T-helper 2 cell treated with Interferon-gamma antibody and Interleukin-4, amounts not matched to agents 5 μg/mL and 100 μg/mL, for 36 hours (primary cell): ENCODE results near the gene STEAP1B.

ENCODE experiments used
- DNase-seq: peaks from one replicate; pipeline ENCODE4 v3.0.0; 2021; ENCODE audit warnings: low spot score
- H3K27ac Mint-ChIP-seq: one replicate; pipeline ENCODE4 v1.8.0; 2021; ENCODE audit warnings: mild to moderate bottlenecking, mixed read lengths
- H3K27me3 Mint-ChIP-seq: one replicate; pipeline ENCODE4 v1.8.0; 2021; ENCODE audit warnings: low read depth, mixed read lengths
- H3K36me3 Mint-ChIP-seq: one replicate; pipeline ENCODE4 v1.8.0; 2021; ENCODE audit warnings: low read depth, mixed read lengths
- H3K4me1 Mint-ChIP-seq: one replicate; pipeline ENCODE4 v1.8.0; 2021; ENCODE audit warnings: low read depth, mixed read lengths
- H3K4me3 Mint-ChIP-seq: one replicate; pipeline ENCODE4 v1.8.0; 2022; ENCODE audit warnings: mild to moderate bottlenecking, moderate library complexity, mixed read lengths
- H3K9me3 Mint-ChIP-seq: one replicate; pipeline ENCODE4 v1.8.0; 2021; ENCODE audit warnings: mixed read lengths

The STEAP1B gene

DNA sequence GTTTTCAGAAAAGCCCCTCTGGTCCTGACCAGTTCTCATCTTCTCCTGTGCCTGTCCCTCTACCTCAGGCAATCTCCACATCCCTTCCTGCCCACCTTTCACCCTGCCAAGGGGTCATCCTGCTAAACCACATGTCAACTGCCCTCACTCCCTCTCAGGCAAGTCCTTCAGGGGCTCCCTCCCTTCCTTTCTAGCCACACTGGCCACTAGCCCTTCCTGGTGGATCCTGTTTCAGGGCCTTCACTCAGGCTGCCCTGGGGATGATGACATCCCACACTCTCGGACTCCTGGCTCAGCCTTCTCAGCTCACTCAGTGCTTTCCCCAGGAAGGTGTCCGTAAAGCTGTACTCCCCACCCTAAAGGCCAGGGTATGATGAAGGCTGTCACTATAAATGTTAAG is 13.4 kb downstream of the STEAP1B start:
- no peak for DNase-seq
- no peak overlapping the region for H3K27ac Mint-ChIP-seq
- H3K27me3 Mint-ChIP-seq, result peaks cover 14% of the 10 kb centered on the region
- H3K36me3 Mint-ChIP-seq, result no peaks in the 10 kb centered on the region
- no peak overlapping the region for H3K4me3 Mint-ChIP-seq
- no peaks in the 10 kb centered on the region for H3K9me3 Mint-ChIP-seq
- peaks cover 27% of the 10 kb centered on the region for H3K4me1 Mint-ChIP-seq

DNA sequence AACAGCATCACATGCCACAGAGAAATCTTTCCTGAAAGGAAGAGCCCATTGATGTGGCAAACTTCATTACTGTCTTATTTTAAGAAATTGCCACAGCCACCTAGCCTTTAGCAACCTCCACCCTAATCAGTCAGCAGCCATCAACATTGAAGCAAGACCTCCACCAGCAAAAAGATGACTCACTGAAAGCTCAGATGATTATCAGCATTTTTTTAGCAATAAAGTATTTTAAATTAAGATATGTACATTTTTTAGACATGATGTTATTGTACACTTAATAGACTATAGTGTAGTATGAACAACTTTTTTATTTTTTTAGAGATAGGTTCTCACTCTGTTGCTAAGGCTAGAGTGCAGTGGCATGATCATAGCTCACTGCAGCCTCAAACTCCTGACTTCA is 14.8 kb downstream of the STEAP1B start:
- DNase-seq, result no peak
- Mint-ChIP-seq H3K36me3 (no peaks in the 10 kb centered on the region), H3K27me3 (peaks cover 12% of the 10 kb centered on the region), H3K27ac (no peak overlapping the region), H3K4me1 (peaks cover 31% of the 10 kb centered on the region), H3K4me3 (no peak overlapping the region), H3K9me3 (no peaks in the 10 kb centered on the region)

DNA sequence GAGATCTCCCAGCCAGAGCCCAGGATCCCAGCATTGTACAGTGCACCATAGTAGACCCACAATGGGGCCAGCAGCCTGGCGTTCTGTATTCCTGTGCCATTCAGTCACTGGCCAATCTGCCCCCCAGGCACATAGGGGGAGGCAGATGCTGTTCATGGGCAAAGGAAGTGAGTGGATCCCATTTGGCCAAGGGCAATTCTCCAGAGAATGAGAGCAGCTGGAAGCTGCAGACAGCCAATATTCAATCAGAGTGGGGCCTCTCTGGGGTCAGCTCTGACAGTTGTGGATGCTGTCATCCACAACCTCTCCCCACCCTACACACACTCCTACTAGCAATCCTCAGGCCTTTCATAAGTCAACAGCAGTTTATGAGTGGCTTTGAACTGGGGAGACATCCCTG is 17.5 kb downstream of the STEAP1B start:
- Mint-ChIP-seq H3K27ac (no peak overlapping the region), H3K4me1 (peaks cover 25% of the 10 kb centered on the region), H3K27me3 (peaks cover 9% of the 10 kb centered on the region), H3K36me3 (no peaks in the 10 kb centered on the region), H3K4me3 (no peak overlapping the region), H3K9me3 (no peaks in the 10 kb centered on the region)
- no peak for DNase-seq

DNA sequence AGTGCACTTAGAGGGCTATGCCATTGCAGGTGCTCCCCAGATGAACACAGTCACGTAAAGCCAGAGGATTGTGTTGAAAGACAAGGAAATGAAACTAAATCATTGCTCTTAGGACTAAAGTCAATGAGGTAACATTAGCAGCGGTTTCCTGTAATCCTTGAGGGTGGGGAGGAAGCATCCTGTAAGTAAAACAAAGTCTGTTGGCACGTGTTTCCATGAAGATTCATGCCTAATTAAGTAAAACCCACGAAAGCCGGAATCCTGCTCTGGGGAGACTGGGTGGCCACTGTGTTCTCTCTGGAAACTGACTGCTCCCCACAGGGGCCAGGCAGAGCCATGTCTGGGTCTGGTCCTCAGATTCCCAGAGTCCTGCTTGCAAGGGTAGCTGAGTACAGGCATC is 18.3 kb downstream of the STEAP1B start:
- H3K27me3 Mint-ChIP-seq, result peaks cover 9% of the 10 kb centered on the region
- no peak for DNase-seq
- H3K4me1 Mint-ChIP-seq, result peaks cover 21% of the 10 kb centered on the region
- no peak overlapping the region for H3K4me3 Mint-ChIP-seq
- no peak overlapping the region for H3K27ac Mint-ChIP-seq
- no peaks in the 10 kb centered on the region for H3K9me3 Mint-ChIP-seq
- no peaks in the 10 kb centered on the region for H3K36me3 Mint-ChIP-seq

GRCh38 chr7:22480523-22481075 is 19.4 kb downstream of the STEAP1B start:
- Mint-ChIP-seq H3K4me3 (no peak overlapping the region), H3K27ac (no peak overlapping the region), H3K27me3 (peaks cover 9% of the 10 kb centered on the region), H3K4me1 (peaks cover 21% of the 10 kb centered on the region), H3K9me3 (no peaks in the 10 kb centered on the region), H3K36me3 (no peaks in the 10 kb centered on the region)
- no peak for DNase-seq

DNA sequence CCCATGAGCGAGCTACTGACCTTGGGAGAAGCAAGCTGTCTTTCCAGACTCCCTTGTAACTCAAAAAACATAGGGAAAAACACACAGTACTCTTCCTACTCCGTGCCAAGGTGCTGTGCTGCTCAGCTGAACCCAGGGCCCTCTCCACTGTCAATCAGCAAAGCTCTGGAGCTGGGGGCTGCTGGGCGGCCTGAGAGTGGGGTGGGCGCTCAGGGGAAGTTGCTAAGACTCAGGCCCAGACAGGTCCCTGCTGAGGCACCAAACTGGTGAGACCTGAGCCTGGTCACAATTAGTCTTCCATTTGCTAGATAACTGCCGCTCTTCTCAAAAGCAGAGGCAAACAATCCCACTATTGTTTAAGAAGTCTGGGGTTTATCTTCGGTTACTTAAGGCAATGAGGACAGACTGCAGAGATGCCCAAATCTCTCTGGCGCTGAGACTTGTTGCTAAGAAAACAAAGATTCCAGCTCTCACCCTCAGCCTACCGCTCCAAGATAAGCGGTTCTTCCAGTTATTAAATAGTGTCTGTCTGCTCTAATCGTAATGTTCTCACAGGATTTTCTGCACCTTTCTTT is 22.0 kb downstream of the STEAP1B start:
- DNase-seq, result no peak
- no peaks in the 10 kb centered on the region for H3K36me3 Mint-ChIP-seq
- H3K4me1 Mint-ChIP-seq, result peaks cover 8% of the 10 kb centered on the region
- no peak overlapping the region for H3K27ac Mint-ChIP-seq
- peaks cover 12% of the 10 kb centered on the region for H3K27me3 Mint-ChIP-seq
- no peaks in the 10 kb centered on the region for H3K9me3 Mint-ChIP-seq
- H3K4me3 Mint-ChIP-seq, result no peak overlapping the region

DNA sequence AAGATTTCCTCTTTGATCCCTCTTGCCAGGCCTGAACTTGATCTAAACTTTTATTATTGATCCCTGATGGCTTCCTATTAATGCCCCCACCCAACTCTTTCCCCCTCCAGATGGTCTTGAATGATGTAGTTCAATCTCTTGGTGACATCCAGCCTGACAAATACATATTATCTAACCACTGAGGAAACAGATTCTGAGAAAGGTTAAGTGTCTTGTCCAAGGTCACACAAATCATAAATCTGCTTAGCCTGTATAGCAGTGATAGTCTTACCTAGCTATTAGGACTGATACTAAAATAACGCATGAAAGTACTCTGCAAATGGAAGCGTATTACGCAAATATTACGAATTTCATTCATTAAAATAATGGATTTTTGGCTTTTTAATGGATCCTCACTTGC is 22.7 kb downstream of the STEAP1B start:
- no peak for DNase-seq
- Mint-ChIP-seq H3K27me3 (peaks cover 15% of the 10 kb centered on the region), H3K36me3 (no peaks in the 10 kb centered on the region), H3K4me1 (peaks cover 8% of the 10 kb centered on the region), H3K4me3 (no peak overlapping the region), H3K27ac (no peak overlapping the region), H3K9me3 (no peaks in the 10 kb centered on the region)

DNA sequence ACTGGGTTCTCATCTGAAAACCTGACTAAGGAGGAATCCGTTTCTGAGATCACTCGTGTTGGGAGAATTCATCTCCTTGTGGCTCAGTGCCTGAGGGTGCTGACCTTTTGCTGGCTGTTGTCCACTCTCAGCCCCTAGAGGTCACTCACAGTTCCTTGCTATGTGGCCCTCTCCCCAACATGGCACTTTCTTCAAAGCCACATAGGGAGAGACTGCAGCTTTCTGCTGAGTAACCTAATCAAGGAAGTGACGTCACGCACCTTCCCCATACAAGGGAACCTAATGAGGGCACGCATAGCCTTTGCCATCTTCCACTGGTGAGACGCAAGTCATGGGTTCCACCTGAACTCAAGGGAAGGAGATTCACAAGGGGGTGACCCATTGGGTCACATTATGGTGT is 23.2 kb downstream of the STEAP1B start:
- H3K27ac Mint-ChIP-seq, result no peak overlapping the region
- no peaks in the 10 kb centered on the region for H3K9me3 Mint-ChIP-seq
- peaks cover 15% of the 10 kb centered on the region for H3K27me3 Mint-ChIP-seq
- DNase-seq, result no peak
- peaks cover 6% of the 10 kb centered on the region for H3K4me1 Mint-ChIP-seq
- no peak overlapping the region for H3K4me3 Mint-ChIP-seq
- no peaks in the 10 kb centered on the region for H3K36me3 Mint-ChIP-seq

GRCh38 chr7:22474645-22475044 is 25.3 kb downstream of the STEAP1B start:
- no peaks in the 10 kb centered on the region for H3K9me3 Mint-ChIP-seq
- H3K36me3 Mint-ChIP-seq, result no peaks in the 10 kb centered on the region
- H3K4me1 Mint-ChIP-seq, result no peaks in the 10 kb centered on the region
- H3K4me3 Mint-ChIP-seq, result no peak overlapping the region
- H3K27me3 Mint-ChIP-seq, result peaks cover 7% of the 10 kb centered on the region
- DNase-seq, result no peak
- H3K27ac Mint-ChIP-seq, result no peak overlapping the region

- Mint-ChIP-seq H3K9me3 (no peaks in the 10 kb centered on the region), H3K27ac (no peak overlapping the region), H3K4me3 (no peak overlapping the region)
These were observed 29.0 kb downstream of the STEAP1B start for GRCh38 chr7:22470981-22471380.

GRCh38 chr7:22469371-22470143 is 30.4 kb downstream of the STEAP1B start:
- Mint-ChIP-seq H3K9me3 (no peaks in the 10 kb centered on the region), H3K4me1 (no peaks in the 10 kb centered on the region), H3K27ac (no peak overlapping the region), H3K36me3 (no peaks in the 10 kb centered on the region), H3K4me3 (no peak overlapping the region), H3K27me3 (peaks cover 16% of the 10 kb centered on the region)
- no peak for DNase-seq

More at GRCh38 chr7:22470981-22471380, 29.0 kb downstream of the STEAP1B start:
- H3K36me3 Mint-ChIP-seq, result no peaks in the 10 kb centered on the region
- peaks cover 17% of the 10 kb centered on the region for H3K27me3 Mint-ChIP-seq
- H3K4me1 Mint-ChIP-seq, result no peaks in the 10 kb centered on the region
- DNase-seq, result no peak

- DNase-seq, result no peak
- H3K36me3 Mint-ChIP-seq, result no peaks in the 10 kb centered on the region
- H3K27me3 Mint-ChIP-seq, result peaks cover 16% of the 10 kb centered on the region
- H3K27ac Mint-ChIP-seq, result no peak overlapping the region
- no peaks in the 10 kb centered on the region for H3K9me3 Mint-ChIP-seq
- H3K4me3 Mint-ChIP-seq, result no peak overlapping the region
- no peaks in the 10 kb centered on the region for H3K4me1 Mint-ChIP-seq
These were observed 31.4 kb downstream of the STEAP1B start for GRCh38 chr7:22468609-22469008.

DNA sequence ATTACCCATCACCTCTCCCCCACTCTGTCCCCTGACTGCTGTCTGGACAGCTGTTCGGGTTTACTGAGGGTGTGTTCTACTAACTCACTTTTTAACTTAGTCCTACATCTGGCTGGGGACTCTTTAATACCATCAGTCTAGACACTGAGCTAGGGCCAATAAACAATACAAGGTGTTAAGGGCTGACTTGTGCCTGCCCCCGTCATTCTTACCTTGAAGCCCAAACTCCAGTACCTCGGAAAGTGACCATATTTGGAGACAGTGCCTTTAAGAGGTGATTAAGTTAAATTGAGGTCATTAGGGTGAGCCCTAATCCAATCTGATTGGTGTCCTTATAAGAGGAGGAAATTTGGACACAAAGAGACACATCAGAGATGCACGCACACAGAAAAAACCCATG is 35.7 kb downstream of the STEAP1B start:
- Mint-ChIP-seq H3K4me3 (no peak overlapping the region), H3K36me3 (no peaks in the 10 kb centered on the region), H3K27ac (no peak overlapping the region), H3K9me3 (no peaks in the 10 kb centered on the region), H3K27me3 (peaks cover 12% of the 10 kb centered on the region), H3K4me1 (no peaks in the 10 kb centered on the region)
- no peak for DNase-seq

DNA sequence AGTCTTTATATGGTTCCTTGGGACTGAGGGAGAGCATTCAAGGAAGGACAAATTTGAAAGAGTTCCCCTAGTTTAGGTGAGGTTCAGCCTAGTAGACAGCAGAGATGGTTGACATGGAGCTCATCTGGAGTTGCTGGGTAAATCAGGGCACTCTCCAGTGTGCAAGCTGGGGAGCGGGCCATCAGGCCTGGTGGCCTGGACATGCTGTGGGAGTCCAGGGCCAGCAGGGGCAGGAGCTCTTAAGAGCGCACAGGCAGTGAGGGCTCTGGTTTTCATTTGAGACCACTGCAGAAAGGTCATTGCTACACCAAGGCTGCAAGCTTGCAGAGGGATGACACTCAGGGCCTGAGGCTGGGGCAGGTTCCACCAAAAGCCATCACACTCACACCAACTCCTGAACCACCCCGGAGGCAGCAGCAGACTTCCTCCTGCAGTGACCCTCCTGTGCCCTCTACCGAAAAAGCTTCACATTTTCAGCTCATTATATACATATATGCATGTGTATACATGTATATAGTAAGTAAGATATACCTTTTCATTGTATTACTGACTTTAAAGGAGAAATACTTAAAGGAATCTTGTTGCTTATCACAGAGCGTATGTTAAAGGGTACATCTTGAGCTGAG is 39.5 kb downstream of the STEAP1B start:
- no peaks in the 10 kb centered on the region for H3K9me3 Mint-ChIP-seq
- no peak for DNase-seq

More for the DNA sequence above, 39.5 kb downstream of the STEAP1B start:
- H3K27ac Mint-ChIP-seq, result no peak overlapping the region
- no peak overlapping the region for H3K4me3 Mint-ChIP-seq
- H3K4me1 Mint-ChIP-seq, result no peaks in the 10 kb centered on the region
- no peaks in the 10 kb centered on the region for H3K36me3 Mint-ChIP-seq
- H3K27me3 Mint-ChIP-seq, result peaks cover 6% of the 10 kb centered on the region
